Panc1 (cell line): ENCODE data around the gene UGT1A9.

Experiments
- POLR2AphosphoS5 ChIP-seq: IDR thresholded peaks from 2 replicates; pipeline ENCODE4 v1.6.1; 2012; ENCODE audit warnings: mild to moderate bottlenecking, low read depth, low read length, moderate library complexity
- TF ChIP-seq, protein P1 (sequence below): fragments of 450-650 bp; IDR thresholded peaks from 2 replicates; pipeline ENCODE4 v1.5.1; 2017; ENCODE audit warnings: mild to moderate bottlenecking

DNA sequence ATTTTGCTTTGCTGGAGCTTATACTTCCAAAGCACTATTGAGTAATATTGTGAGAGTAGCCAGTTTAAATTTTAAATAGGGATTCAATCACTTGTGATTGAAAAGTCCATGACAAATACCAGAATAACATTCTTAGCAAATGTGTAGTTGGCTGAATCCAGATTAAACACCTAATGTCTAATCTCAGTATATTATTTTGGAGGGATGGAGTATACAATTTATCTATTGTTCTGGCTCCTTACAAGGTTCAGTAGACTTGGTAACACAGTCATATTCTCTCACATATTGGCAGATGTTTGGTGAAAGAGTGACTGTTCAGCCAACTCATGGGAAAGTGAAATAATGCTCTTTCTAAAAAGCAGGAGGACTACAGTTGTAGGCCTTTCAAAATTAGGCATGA lies 2.2 kb downstream of the UGT1A9 start:
- TF ChIP-seq, protein P1, sequence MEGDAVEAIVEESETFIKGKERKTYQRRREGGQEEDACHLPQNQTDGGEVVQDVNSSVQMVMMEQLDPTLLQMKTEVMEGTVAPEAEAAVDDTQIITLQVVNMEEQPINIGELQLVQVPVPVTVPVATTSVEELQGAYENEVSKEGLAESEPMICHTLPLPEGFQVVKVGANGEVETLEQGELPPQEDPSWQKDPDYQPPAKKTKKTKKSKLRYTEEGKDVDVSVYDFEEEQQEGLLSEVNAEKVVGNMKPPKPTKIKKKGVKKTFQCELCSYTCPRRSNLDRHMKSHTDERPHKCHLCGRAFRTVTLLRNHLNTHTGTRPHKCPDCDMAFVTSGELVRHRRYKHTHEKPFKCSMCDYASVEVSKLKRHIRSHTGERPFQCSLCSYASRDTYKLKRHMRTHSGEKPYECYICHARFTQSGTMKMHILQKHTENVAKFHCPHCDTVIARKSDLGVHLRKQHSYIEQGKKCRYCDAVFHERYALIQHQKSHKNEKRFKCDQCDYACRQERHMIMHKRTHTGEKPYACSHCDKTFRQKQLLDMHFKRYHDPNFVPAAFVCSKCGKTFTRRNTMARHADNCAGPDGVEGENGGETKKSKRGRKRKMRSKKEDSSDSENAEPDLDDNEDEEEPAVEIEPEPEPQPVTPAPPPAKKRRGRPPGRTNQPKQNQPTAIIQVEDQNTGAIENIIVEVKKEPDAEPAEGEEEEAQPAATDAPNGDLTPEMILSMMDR, result no peak
- TF ChIP-seq POLR2AphosphoS5, result no peak
